Measurements from ENCODE around the gene TRAF6.

DNA sequence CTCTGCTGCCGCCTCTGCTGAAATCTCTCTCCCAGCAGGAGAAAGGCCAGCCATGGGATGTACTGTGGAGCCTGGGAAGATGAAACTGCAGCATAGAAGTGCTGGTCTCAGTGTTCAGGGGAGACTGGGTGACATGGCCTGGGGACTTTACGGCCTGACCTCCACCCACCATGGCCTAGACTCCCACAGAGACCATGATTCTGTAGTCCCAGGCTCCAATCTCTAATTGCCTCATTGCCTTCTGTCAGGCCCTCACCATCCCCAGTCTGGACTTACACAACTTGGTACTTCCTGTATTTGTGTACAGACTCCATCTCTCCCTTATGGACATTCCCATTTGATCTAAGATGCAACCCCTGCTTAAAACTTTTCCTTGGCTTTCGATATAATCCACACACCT, 43.1 kb downstream of the TRAF6 start:
- TF ChIP-seq ZBED1 (IDR thresholded peaks at IDR 0.05; ENCODE audit: borderline replicate concordance), result no peak
- TF ChIP-seq, protein P1, sequence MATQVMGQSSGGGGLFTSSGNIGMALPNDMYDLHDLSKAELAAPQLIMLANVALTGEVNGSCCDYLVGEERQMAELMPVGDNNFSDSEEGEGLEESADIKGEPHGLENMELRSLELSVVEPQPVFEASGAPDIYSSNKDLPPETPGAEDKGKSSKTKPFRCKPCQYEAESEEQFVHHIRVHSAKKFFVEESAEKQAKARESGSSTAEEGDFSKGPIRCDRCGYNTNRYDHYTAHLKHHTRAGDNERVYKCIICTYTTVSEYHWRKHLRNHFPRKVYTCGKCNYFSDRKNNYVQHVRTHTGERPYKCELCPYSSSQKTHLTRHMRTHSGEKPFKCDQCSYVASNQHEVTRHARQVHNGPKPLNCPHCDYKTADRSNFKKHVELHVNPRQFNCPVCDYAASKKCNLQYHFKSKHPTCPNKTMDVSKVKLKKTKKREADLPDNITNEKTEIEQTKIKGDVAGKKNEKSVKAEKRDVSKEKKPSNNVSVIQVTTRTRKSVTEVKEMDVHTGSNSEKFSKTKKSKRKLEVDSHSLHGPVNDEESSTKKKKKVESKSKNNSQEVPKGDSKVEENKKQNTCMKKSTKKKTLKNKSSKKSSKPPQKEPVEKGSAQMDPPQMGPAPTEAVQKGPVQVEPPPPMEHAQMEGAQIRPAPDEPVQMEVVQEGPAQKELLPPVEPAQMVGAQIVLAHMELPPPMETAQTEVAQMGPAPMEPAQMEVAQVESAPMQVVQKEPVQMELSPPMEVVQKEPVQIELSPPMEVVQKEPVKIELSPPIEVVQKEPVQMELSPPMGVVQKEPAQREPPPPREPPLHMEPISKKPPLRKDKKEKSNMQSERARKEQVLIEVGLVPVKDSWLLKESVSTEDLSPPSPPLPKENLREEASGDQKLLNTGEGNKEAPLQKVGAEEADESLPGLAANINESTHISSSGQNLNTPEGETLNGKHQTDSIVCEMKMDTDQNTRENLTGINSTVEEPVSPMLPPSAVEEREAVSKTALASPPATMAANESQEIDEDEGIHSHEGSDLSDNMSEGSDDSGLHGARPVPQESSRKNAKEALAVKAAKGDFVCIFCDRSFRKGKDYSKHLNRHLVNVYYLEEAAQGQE (IDR thresholded peaks at IDR 0.05; ENCODE audit: low read depth, low read length), result no peak
- TF ChIP-seq ZNF274 (IDR thresholded peaks at IDR 0.05; ENCODE audit: insufficient read depth, insufficient read length), result no peak
- no peak for TF ChIP-seq SP1 (IDR thresholded peaks at IDR 0.05; ENCODE audit: low read depth, low read length)
- no peak for TF ChIP-seq EZH2 (IDR thresholded peaks at IDR 0.05; ENCODE audit: borderline replicate concordance, control insufficient read depth, low read depth, low read length)
- no peak for TF ChIP-seq BHLHE40 (IDR thresholded peaks at IDR 0.05; ENCODE audit: borderline replicate concordance in 1 of 2, low read depth in 2 of 2, low read length in 1 of 2)
